Chondrocyte (in vitro differentiated cells): ENCODE measurements around the gene STK4. TPM values are rescaled to one million over a fixed set of nuclear protein-coding genes. Genes with fewer than 3 reads are reported as not detected.

Source experiments
- DNase-seq: peaks from one replicate; pipeline ENCODE4 v3.0.0; 2021; ENCODE audit warnings: mixed read lengths, low spot score
- H3K27ac Mint-ChIP-seq: one replicate; pipeline ENCODE4 v1.8.0; 2021; ENCODE audit warnings: mild to moderate bottlenecking, moderate library complexity, mixed read lengths; ENCODE audit not compliant: unreplicated experiment
- H3K27me3 Mint-ChIP-seq: 2 replicates; pipeline ENCODE4 v1.8.0; 2021; ENCODE audit warnings: low read depth, mixed read lengths
- H3K36me3 Mint-ChIP-seq: 2 replicates; pipeline ENCODE4 v1.8.0; 2021; ENCODE audit warnings: low read depth, mixed read lengths
- H3K4me1 Mint-ChIP-seq: 2 replicates; pipeline ENCODE4 v1.8.0; 2021; ENCODE audit warnings: low read depth, mild to moderate bottlenecking, mixed read lengths
- H3K4me3 Mint-ChIP-seq: one replicate; pipeline ENCODE4 v1.8.0; 2021; ENCODE audit warnings: mild to moderate bottlenecking, moderate library complexity, mixed read lengths; ENCODE audit not compliant: unreplicated experiment
- H3K9me3 Mint-ChIP-seq: 2 replicates; pipeline ENCODE4 v1.8.0; 2021; ENCODE audit warnings: low read depth, mixed read lengths
- total RNA-seq: library from RNA; stranded (reverse); gene quantifications from 3 replicates; pipeline ENCODE4 v1.2.1, GENCODE V29; 2021
- TF ChIP-seq, protein P1 (sequence below): fragments of 200-600 bp; sonication (generic); IDR thresholded peaks from 2 replicates; pipeline ENCODE4 v1.5.0; 2021; ENCODE audit warnings: antibody characterized with exemption, mild to moderate bottlenecking, moderate library complexity

The STK4 gene
- total RNA-seq, 1 donor from 2014 or later: 23.4 TPM

DNA sequence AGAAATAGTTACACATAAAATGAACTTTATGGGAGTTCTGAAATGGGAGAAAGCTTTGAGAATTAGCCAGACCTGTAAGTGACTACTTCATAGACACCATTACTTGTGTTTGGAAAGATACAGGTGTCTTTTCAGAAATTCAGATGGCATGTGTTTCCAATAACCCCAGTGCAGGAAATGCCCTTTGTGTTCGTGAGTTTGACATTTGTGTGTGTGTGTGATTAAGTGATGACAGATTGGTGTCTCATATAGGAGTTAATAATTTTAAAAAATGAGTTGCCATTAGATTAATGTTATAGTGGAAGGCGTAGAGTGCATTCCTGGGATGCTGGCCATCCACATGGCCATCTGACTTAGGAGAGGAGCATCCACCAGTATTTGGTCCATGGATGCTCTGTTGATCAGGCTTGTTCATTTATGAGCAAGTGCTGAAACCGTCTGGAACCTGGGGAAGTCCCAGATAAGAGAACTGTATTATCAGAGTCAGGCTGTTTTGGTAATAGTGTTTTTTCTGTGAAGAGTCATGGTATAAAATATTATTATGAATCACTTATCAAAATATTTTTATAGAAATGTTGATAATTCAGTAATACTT lies 3.1 kb downstream of the STK4 start:
- DNase-seq: no peak
- TF ChIP-seq, protein P1, sequence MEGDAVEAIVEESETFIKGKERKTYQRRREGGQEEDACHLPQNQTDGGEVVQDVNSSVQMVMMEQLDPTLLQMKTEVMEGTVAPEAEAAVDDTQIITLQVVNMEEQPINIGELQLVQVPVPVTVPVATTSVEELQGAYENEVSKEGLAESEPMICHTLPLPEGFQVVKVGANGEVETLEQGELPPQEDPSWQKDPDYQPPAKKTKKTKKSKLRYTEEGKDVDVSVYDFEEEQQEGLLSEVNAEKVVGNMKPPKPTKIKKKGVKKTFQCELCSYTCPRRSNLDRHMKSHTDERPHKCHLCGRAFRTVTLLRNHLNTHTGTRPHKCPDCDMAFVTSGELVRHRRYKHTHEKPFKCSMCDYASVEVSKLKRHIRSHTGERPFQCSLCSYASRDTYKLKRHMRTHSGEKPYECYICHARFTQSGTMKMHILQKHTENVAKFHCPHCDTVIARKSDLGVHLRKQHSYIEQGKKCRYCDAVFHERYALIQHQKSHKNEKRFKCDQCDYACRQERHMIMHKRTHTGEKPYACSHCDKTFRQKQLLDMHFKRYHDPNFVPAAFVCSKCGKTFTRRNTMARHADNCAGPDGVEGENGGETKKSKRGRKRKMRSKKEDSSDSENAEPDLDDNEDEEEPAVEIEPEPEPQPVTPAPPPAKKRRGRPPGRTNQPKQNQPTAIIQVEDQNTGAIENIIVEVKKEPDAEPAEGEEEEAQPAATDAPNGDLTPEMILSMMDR: no peak
- Mint-ChIP-seq H3K4me3 (no peak overlapping the region), H3K9me3 (no peaks in the 10 kb centered on the region), H3K36me3 (peaks cover 11% of the 10 kb centered on the region), H3K27me3 (no peaks in the 10 kb centered on the region), H3K4me1 (peaks cover 41% of the 10 kb centered on the region), H3K27ac (no peak overlapping the region)

DNA sequence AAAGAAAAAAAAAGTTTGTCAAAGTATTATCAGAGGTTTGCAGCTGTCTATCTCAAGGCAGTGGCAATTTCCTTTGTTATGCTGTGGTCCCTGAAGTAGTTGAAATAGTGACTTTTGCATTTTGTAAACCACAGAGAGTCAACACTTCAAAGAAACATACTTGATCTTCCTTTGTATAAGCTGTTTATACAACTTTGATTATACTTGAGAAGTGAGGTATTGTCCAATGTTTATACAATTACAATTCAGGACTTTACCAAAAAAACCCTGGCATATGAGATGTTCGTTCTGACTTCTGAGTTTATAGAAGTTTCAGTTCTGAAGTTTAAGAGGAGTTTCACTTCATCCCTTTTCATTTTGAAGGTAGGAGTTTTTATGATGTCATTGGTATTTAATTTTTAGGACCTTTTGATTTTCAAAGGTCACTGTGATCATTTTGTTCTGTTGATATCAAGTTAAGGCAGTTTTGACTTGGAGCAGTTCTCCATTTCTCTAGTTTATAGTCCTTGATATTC lies 4.0 kb downstream of the STK4 start:
- peaks cover 41% of the 10 kb centered on the region for H3K4me1 Mint-ChIP-seq
- H3K4me3 Mint-ChIP-seq: no peak overlapping the region
- H3K27ac Mint-ChIP-seq: no peak overlapping the region
- TF ChIP-seq, protein P1: no peak
- DNase-seq: no peak
- H3K9me3 Mint-ChIP-seq: no peaks in the 10 kb centered on the region
- H3K36me3 Mint-ChIP-seq: peaks cover 17% of the 10 kb centered on the region
- H3K27me3 Mint-ChIP-seq: no peaks in the 10 kb centered on the region

DNA sequence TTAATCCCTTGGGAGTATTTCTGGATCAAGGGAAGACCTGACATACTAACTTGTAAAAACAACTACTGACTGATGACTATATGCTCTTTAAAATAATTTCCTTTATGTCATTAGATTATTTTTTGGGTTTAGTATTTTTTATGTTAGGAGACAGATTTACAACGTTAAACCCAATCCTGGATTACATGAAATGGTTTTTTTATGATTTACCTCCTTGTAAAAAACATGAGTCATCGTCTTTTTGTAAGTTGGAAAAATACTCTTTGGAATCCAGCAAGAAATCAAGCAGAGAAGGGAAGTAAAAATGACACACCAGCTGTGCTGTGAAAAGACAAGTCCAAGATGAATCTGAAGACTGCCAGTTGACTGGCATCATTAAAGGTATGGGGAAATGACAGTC lies 6.7 kb downstream of the STK4 start:
- H3K4me3 Mint-ChIP-seq: no peak overlapping the region
- no peaks in the 10 kb centered on the region for H3K27me3 Mint-ChIP-seq
- H3K9me3 Mint-ChIP-seq: no peaks in the 10 kb centered on the region
- DNase-seq: no peak
- H3K36me3 Mint-ChIP-seq: peaks cover 19% of the 10 kb centered on the region
- TF ChIP-seq, protein P1: no peak
- H3K4me1 Mint-ChIP-seq: peaks cover 18% of the 10 kb centered on the region
- no peak overlapping the region for H3K27ac Mint-ChIP-seq

DNA sequence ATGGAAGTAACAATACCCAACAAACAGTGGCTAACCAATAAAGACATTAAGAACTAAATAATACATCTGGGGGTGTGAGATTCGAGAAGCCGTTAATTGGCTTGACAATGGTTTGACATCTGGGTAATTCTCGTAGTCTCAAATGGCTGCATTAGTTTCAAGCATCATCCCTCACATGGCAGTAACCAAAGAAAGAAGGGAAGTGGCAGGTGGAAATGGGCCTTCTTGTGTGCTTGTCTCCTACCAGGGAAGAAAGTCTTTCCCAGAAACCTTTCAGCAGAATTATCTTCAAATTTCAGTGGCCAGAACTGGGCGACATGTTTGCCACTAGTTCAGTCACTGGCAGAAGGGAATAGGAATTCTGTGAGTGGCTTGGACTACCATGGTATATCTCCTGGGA lies 10.4 kb downstream of the STK4 start:
- H3K4me1 Mint-ChIP-seq: no peaks in the 10 kb centered on the region
- H3K27me3 Mint-ChIP-seq: no peaks in the 10 kb centered on the region
- H3K9me3 Mint-ChIP-seq: no peaks in the 10 kb centered on the region
- H3K36me3 Mint-ChIP-seq: peaks cover 25% of the 10 kb centered on the region
- TF ChIP-seq, protein P1: no peak
- no peak overlapping the region for H3K4me3 Mint-ChIP-seq
- no peak overlapping the region for H3K27ac Mint-ChIP-seq
- DNase-seq: no peak

DNA sequence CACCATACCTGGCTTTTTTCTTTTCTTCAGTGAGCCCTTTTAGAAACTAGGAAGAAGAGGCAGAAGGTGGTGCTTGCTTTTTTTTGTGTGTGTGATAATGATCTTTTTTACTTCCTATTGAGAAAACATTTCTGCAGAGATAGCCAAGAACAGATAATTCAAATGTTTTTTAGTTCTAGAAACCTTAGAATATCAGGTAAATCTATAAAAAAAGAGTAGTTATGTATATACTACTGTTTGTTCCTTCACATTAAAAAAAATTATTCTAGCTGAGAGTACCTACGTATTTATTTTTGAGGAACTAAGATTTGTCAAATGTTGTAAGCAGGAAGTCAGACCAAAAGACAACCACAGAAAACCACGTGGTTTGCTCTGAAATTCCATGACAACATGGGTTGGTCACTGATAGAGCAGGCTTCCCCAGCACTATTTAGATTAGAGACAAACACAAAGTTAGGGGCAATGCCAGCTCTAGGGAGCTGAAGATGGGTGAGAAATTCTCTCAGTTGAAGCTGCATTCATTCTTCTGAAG lies 12.8 kb downstream of the STK4 start:
- Mint-ChIP-seq H3K36me3 (peaks cover 22% of the 10 kb centered on the region), H3K4me1 (no peaks in the 10 kb centered on the region), H3K27me3 (no peaks in the 10 kb centered on the region), H3K27ac (no peak overlapping the region), H3K9me3 (no peaks in the 10 kb centered on the region), H3K4me3 (no peak overlapping the region)
- TF ChIP-seq, protein P1: no peak
- no peak for DNase-seq
